DMS 273 treated with DMSO at 0.1 percent for 48 hours (cell line): Measurements from ENCODE around the gene RNF213.

Source experiments
- DNase-seq: peaks from one replicate; lab custom pipeline; 2025; lab: John Stamatoyannopoulos, UW

The RNF213 gene

GRCh38 chr17:80433916-80434666 is 173.4 kb downstream of the RNF213 start:
- no peak for DNase-seq

- no peak for DNase-seq
Observed at GRCh38 chr17:80437532-80437931, 176.9 kb downstream of the RNF213 start.

GRCh38 chr17:80438806-80439205 is 178.2 kb downstream of the RNF213 start:
- DNase-seq: no peak

GRCh38 chr17:80439499-80439898 is 178.8 kb downstream of the RNF213 start:
- DNase-seq: no peak

GRCh38 chr17:80441133-80441578 is 180.5 kb downstream of the RNF213 start:
- no peak for DNase-seq

- DNase-seq: no peak
Observed at GRCh38 chr17:80441598-80442322, 181.1 kb downstream of the RNF213 start.

GRCh38 chr17:80442323-80442659 is 181.6 kb downstream of the RNF213 start:
- no peak for DNase-seq

- DNase-seq: no peak
Observed at GRCh38 chr17:80442764-80443163, 182.1 kb downstream of the RNF213 start.

- no peak for DNase-seq
Observed at GRCh38 chr17:80443498-80443897, 182.8 kb downstream of the RNF213 start.

GRCh38 chr17:80443916-80444643 is 183.4 kb downstream of the RNF213 start:
- peak; percentile 81 for DNase-seq

GRCh38 chr17:80444644-80444979 is 184.0 kb downstream of the RNF213 start:
- DNase-seq: no peak

GRCh38 chr17:80445007-80445725 is 184.5 kb downstream of the RNF213 start:
- peak; percentile 85 for DNase-seq

GRCh38 chr17:80445726-80446110 is 185.1 kb downstream of the RNF213 start:
- peak; percentile 89 for DNase-seq

GRCh38 chr17:80446645-80447405 is 186.2 kb downstream of the RNF213 start:
- DNase-seq: no peak

GRCh38 chr17:80447790-80448189 is 187.1 kb downstream of the RNF213 start:
- DNase-seq: no peak
